ENCODE data around the gene LRRC46. TPM values are rescaled to one million over a fixed set of nuclear protein-coding genes. Genes with fewer than 3 reads are reported as not detected.

LRRC46 gene
- total RNA-seq: under 0.01 TPM in 1 of 2 replicates, not detected in the other

GRCh38 chr17:47831003-47831933, at the start of gene LRRC46, which contains the start of gene MRPL10:
TSS of gene LRRC46 (plus strand) at chr17:47831670. CDS start at chr17:47831990, 320 bp downstream.
TSS of gene MRPL10 (minus strand) at chr17:47831541. CDS start at chr17:47831511, 30 bp downstream.

GRCh38 chr17:47821424-47822391, 9.8 kb upstream of the LRRC46 start, which contains the start of gene OSBPL7:
TSS of gene OSBPL7 (minus strand) at chr17:47821794. CDS start at chr17:47820278, 1,516 bp downstream.

GRCh38 chr17:47840742-47841487, 9.4 kb downstream of the LRRC46 start, which contains the start of gene SCRN2:
TSS of gene SCRN2 (minus strand) at chr17:47841273. CDS start at chr17:47840843, 430 bp downstream.

GRCh38 chr17:47850692-47851573, 19.5 kb downstream of the LRRC46 start, which contains the start of gene SP6:
TSS of gene SP6 (minus strand) at chr17:47851163. CDS start at chr17:47848429, 2,734 bp downstream.

Other genes starting within 250 kb of the LRRC46 start
- gene KPNB1, start 181.8 kb upstream of the LRRC46 start, total RNA-seq: 410 and 448 TPM in 2 replicates
- gene TBKBP1, start 137.5 kb upstream of the LRRC46 start, total RNA-seq: 13.8 and 19.1 TPM in 2 replicates
- gene TBX21, start 98.4 kb upstream of the LRRC46 start, total RNA-seq: not detected in 2 replicates
- 6.8 and 10.4 TPM in 2 replicates for gene OSBPL7, start 9.9 kb upstream of the LRRC46 start, total RNA-seq
- 26.1 and 33.0 TPM in 2 replicates for gene MRPL10, start 129 bp upstream of the LRRC46 start, total RNA-seq
- 28.1 and 50.5 TPM in 2 replicates for gene SCRN2, start 9.6 kb downstream of the LRRC46 start, total RNA-seq
- gene SP6, start 19.5 kb downstream of the LRRC46 start, total RNA-seq: 0.12 and 0.16 TPM in 2 replicates
- gene SP2, start 64.6 kb downstream of the LRRC46 start, total RNA-seq: 2.8 and 3.3 TPM in 2 replicates
- 40.6 and 49.8 TPM in 2 replicates for gene PNPO, start 109.9 kb downstream of the LRRC46 start, total RNA-seq
- not detected in 2 replicates for gene PRR15L, start 126.2 kb downstream of the LRRC46 start, total RNA-seq
- 64.2 and 67.0 TPM in 2 replicates for gene CDK5RAP3, start 139.4 kb downstream of the LRRC46 start, total RNA-seq
- gene COPZ2, start 206.1 kb downstream of the LRRC46 start, total RNA-seq: 64.1 and 95.6 TPM in 2 replicates
- gene NFE2L1, start 216.7 kb downstream of the LRRC46 start, total RNA-seq: 143 and 150 TPM in 2 replicates